Hematopoietic multipotent progenitor cell treated with erythropoietin and hydrocortisone succinate and interleukin-3 and kit ligand, for 6 days (in vitro differentiated cells): ENCODE data around the gene LDLRAD4.

Source experiments
- DNase-seq: peaks from one replicate; pipeline ENCODE4 v3.0.0-alpha.2; 2015

Gene LDLRAD4

GRCh38 chr18:13394801-13395200 lies 176.2 kb downstream of the LDLRAD4 start:
- DNase-seq = peak; percentile 89

- peak; percentile 37 for DNase-seq
These were observed 177.0 kb downstream of the LDLRAD4 start for GRCh38 chr18:13395577-13395976.

- DNase-seq = no peak
These were observed 179.1 kb downstream of the LDLRAD4 start for GRCh38 chr18:13397504-13398163.

- no peak for DNase-seq
These were observed 180.1 kb downstream of the LDLRAD4 start for GRCh38 chr18:13398631-13399030.

- DNase-seq = no peak
These were observed 181.0 kb downstream of the LDLRAD4 start for GRCh38 chr18:13399511-13399910.

GRCh38 chr18:13400636-13401315 lies 182.2 kb downstream of the LDLRAD4 start:
- no peak for DNase-seq

- no peak for DNase-seq
These were observed 182.8 kb downstream of the LDLRAD4 start for GRCh38 chr18:13401404-13401803.

GRCh38 chr18:13401826-13402225 lies 183.3 kb downstream of the LDLRAD4 start:
- DNase-seq = no peak

- DNase-seq = no peak
These were observed 185.4 kb downstream of the LDLRAD4 start for GRCh38 chr18:13403786-13404549.

GRCh38 chr18:13405305-13406038 lies 186.9 kb downstream of the LDLRAD4 start:
- no peak for DNase-seq

- no peak for DNase-seq
These were observed 187.6 kb downstream of the LDLRAD4 start for GRCh38 chr18:13406049-13406615.

- no peak for DNase-seq
These were observed 188.2 kb downstream of the LDLRAD4 start for GRCh38 chr18:13406736-13407135.

GRCh38 chr18:13407484-13407883 lies 188.9 kb downstream of the LDLRAD4 start:
- DNase-seq = peak; percentile 25

- no peak for DNase-seq
These were observed 190.5 kb downstream of the LDLRAD4 start for GRCh38 chr18:13409026-13409425.

- no peak for DNase-seq
These were observed 191.4 kb downstream of the LDLRAD4 start for GRCh38 chr18:13409997-13410396.

- DNase-seq = no peak
These were observed 191.9 kb downstream of the LDLRAD4 start for GRCh38 chr18:13410471-13410870.

- no peak for DNase-seq
These were observed 193.5 kb downstream of the LDLRAD4 start for GRCh38 chr18:13412017-13412416.

GRCh38 chr18:13412901-13413300 lies 194.3 kb downstream of the LDLRAD4 start:
- DNase-seq = no peak

- DNase-seq = no peak
These were observed 195.5 kb downstream of the LDLRAD4 start for GRCh38 chr18:13414102-13414501.

- DNase-seq = peak; percentile 62
These were observed 196.0 kb downstream of the LDLRAD4 start for GRCh38 chr18:13414521-13414920.

- DNase-seq = no peak
These were observed 197.2 kb downstream of the LDLRAD4 start for GRCh38 chr18:13415736-13416135.

GRCh38 chr18:13416208-13416607 lies 197.6 kb downstream of the LDLRAD4 start:
- no peak for DNase-seq

- DNase-seq = no peak
These were observed 198.3 kb downstream of the LDLRAD4 start for GRCh38 chr18:13416848-13417247.
